ENCODE results near the gene MISP3.

Gene MISP3

DNA sequence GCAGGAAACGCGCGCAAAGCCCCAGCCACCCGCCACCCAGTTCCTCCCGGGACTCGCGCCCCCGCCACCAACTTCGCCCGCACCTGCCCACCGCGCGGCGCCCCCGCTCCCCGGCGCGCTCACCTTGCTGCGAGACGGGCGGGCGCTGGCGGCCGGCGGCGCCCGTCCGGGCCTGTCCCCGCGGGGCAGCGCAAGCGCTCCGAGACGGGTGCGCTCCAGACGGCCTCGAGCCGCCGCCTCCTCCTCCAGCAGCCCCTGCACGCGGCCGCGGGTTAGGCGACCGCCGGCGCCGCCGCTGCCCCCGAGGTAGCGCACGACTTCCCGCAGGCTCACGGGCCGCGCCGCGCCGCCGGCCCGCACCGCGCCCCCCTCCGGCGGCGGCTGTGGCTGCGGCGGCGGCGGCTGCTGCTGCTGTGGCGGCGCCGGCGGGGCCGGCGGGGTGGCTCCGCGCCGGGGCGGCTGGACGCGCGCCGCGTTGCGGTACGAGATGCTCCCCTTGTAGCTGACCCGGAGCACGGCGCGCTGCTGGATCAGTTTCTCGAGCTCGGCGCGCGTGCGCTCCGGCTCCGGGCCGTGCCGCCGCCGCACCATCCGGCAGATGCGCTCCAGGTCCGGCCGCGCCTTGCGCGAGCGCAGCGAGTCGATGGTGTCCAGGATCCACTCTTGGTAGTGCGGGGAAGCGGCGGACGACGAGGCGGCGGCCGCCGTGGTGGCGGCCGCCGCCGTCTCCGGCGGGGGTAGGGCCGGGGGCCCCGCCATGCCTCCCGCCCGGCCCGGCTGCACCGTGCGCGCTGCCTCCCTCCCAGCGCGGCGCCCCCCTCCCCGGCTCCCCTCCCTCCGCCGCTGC is 17.3 kb downstream of the MISP3 start:
- DNase-seq (ENCODE audit: low read depth) = no peak
- peak overlapping the region; percentile 62 for H3K4me3 ChIP-seq (ENCODE audit: low read depth, low read length)
- TF ChIP-seq, protein P1, sequence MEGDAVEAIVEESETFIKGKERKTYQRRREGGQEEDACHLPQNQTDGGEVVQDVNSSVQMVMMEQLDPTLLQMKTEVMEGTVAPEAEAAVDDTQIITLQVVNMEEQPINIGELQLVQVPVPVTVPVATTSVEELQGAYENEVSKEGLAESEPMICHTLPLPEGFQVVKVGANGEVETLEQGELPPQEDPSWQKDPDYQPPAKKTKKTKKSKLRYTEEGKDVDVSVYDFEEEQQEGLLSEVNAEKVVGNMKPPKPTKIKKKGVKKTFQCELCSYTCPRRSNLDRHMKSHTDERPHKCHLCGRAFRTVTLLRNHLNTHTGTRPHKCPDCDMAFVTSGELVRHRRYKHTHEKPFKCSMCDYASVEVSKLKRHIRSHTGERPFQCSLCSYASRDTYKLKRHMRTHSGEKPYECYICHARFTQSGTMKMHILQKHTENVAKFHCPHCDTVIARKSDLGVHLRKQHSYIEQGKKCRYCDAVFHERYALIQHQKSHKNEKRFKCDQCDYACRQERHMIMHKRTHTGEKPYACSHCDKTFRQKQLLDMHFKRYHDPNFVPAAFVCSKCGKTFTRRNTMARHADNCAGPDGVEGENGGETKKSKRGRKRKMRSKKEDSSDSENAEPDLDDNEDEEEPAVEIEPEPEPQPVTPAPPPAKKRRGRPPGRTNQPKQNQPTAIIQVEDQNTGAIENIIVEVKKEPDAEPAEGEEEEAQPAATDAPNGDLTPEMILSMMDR (IDR thresholded peaks at IDR 0.05; ENCODE audit: low read depth, low read length, missing control alignments) = peak; percentile 6

DNA sequence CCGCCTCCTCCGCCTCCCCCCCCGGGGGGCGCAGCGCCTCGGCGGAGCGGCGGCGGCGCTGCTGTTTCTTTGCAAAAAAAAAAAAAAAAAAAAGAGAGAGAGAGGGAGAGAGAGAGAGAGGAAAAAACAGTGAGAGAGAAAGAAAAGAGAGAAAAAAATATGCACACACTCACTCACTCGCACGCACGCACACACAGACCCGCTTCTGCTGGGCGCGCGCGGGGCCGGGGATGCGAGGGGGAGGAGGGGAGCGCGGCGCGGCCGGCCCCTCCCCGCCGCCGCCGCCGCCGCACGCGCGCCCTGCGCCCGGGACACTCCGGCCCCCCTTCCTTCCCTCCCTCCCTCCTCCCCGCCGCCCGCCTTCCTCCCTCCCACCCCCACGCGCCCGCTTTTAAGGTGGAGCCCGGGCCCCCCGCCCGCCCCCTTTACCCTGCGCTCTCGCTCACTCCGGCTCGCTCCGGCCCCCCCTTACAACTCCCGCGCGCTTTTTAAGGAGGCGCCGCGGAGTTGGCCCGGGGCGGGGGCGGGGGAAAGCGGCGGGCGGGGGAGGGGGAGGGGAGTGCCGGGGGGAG is 18.0 kb downstream of the MISP3 start, which contains the start of gene SAMD1:
Gene SAMD1, minus strand, starts transcription at position 243 of the 572 bp plus-strand sequence.
- H3K4me3 ChIP-seq (ENCODE audit: low read depth, low read length) = peak within 1 kb of the TSS; percentile 94
- TF ChIP-seq, protein P1 (IDR thresholded peaks at IDR 0.05; ENCODE audit: low read depth, low read length, missing control alignments) = no peak
- no peak for DNase-seq (ENCODE audit: low read depth)

DNA sequence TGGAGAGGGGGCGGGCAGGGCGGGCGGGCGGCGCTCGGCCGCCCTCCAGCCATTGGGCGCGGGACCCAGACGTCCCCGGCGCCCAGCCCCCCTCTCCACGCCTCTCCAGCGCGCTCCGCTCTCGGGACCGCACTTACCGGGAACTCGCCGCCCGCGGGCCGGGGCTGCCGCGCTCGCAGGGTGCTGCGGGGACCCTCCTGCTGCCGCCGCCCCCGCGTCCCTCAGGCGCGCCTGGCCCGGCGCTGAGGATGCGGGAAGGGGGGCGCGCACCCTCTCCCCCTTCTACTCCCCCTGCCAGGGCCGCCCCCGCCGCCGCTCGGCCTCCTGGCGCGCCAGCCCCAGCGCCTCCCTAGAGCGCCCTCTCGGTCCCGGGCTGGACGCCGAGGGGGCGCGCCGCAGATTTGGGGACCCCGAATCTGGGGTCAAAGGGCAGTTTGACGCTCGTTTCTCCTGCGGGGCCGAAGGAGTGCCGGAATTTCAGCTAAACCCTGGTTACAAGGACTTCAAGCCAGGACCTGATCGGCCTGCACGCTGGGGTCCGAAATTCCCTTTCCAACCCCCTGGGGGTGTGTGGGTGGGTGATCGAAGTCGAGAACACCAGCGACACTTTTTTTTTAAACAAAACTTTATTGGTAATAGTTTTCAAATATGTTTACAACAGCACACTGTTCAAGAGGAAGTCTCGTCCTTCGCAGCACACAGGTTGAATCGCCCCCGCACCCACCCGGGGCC is 18.7 kb downstream of the MISP3 start:
- peak overlapping the region; percentile 94 for H3K4me3 ChIP-seq (ENCODE audit: low read depth, low read length)
- TF ChIP-seq, protein P1 (IDR thresholded peaks at IDR 0.05; ENCODE audit: low read depth, low read length, missing control alignments) = peak; percentile 18
- no peak for DNase-seq (ENCODE audit: low read depth)

DNA sequence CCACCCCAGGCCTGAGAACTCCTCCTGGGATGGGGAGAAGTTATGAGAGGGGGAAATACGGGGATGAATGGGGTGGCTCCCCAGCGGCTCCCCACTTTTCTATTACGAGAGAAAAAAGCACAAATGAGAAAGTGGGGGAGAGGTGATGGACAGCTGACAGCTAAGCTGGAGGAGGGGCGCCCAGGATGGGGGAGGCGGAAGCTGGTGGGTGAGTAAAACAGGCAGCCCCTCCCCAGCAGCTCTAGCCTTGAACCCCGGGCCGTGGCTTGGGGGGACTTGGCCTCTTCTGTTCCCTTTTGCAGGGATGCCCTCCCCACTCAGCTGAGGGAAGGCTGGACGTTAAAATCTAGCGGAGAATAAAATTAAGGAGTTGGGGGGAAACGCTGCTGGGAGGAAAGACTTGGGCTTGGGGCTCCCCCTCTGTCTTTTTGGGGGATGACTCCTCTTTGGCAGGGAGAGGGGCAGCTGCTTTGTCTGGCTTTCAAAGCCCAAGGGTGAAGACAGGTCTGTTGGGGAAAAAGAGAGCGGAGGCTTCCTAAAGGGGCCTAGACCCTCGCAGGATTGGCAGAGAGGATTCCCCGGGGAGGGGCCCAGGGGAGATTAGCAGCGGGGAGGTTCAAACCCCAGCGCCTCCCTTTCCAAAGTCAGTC is 19.4 kb downstream of the MISP3 start:
- peak overlapping the region; percentile 94 for H3K4me3 ChIP-seq (ENCODE audit: low read depth, low read length)
- no peak for DNase-seq (ENCODE audit: low read depth)
- TF ChIP-seq, protein P1 (IDR thresholded peaks at IDR 0.05; ENCODE audit: low read depth, low read length, missing control alignments) = no peak

DNA sequence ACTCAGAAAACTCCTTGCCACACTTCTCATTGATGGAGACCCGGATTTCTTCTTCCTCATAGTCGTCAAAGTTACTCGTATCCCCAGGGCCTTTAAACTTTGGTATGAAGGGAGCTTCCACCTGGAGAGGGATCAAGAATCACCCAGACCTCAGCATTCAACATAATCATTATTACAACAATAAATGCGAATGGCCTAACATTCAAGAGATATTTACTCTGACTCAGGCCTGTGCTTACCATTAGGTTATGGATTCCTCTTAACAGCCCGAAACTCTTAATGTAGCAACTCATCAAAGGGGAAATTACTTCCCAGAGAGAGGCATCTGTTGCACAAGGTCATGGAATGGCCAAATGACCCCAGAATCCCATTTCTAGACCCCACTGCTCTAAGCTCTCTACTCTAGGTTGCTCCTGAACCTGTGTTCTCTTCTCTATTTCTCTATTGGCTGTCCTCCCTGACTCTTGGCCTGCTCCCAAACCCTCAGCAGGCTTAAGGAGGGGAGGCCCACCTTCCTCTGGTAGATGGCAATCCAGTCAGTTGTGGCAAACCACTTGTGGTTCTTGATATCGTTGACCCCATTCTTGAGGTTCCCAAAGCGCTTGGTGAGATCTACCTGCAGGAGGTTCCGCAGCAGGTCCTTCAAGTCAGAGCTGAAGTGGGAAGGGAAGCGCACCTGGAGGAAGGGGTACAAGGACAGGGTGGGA is 20.7 kb downstream of the MISP3 start:
- TF ChIP-seq, protein P1 (IDR thresholded peaks at IDR 0.05; ENCODE audit: low read depth, low read length, missing control alignments) = no peak
- no peak for DNase-seq (ENCODE audit: low read depth)
- no peak overlapping the region for H3K4me3 ChIP-seq (ENCODE audit: low read depth, low read length)

DNA sequence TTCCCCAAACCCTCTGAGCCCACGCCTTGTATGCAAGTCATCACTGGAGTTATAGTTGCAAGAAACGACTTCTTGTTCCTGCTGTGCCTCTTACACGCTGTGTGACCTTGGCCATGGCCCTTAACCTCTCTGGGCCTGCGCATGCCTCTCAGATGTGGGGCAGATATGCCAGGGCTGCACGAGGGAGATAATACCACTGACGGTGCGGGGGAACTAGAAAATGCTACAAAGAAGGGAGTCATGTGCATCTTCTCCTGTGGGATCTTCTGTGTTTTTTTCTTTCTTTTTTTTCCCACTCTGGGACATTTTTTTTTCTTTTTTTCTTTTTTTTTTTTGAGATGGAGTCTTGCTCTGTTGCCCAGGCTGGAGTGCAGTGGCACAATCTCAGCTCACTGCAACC is 22.3 kb downstream of the MISP3 start:
- no peak for DNase-seq (ENCODE audit: low read depth)
- H3K4me3 ChIP-seq (ENCODE audit: low read depth, low read length) = no peak overlapping the region
- TF ChIP-seq, protein P1 (IDR thresholded peaks at IDR 0.05; ENCODE audit: low read depth, low read length, missing control alignments) = no peak
